Choroid plexus epithelial cell (primary cell): Measurements from ENCODE around the gene WDR90.

Experiments
- DNase-seq: peaks from one replicate; pipeline ENCODE4 v3.0.0-alpha.2; 2010; ENCODE audit warnings: low read depth
- H3K4me3 ChIP-seq: 2 replicates; pipeline ENCODE4 v1.5.1; 2011; ENCODE audit warnings: low read depth, mild to moderate bottlenecking, control low read depth, low read length, moderate library complexity
- TF ChIP-seq, protein P1 (sequence below): conservative IDR thresholded peaks from 2 replicates; pipeline ENCODE4 v1.5.1; 2011; ENCODE audit warnings: low read depth, mild to moderate bottlenecking, control low read depth, inconsistent platforms, low read length, moderate library complexity

Gene WDR90

DNA sequence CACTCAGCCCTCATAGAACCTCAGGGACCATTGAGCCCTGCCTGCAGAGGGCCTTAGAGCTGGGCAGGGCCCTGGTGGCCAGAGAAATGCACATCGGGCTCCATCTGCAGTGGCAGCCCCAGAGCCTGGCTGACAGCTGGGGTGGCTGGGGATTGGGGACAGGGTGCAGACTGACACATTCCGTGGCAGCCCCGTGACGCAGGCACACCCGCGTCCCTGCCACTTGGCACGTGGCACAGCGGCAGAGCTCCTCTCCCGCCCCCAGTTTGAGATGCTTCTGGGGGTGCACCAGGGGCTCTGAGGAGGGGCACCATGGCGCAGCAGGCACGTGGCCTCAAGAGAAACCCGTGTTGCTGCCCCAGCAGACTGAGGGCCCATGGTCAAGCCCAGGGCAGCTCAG is 54.2 kb downstream of the WDR90 start:
- TF ChIP-seq, protein P1, sequence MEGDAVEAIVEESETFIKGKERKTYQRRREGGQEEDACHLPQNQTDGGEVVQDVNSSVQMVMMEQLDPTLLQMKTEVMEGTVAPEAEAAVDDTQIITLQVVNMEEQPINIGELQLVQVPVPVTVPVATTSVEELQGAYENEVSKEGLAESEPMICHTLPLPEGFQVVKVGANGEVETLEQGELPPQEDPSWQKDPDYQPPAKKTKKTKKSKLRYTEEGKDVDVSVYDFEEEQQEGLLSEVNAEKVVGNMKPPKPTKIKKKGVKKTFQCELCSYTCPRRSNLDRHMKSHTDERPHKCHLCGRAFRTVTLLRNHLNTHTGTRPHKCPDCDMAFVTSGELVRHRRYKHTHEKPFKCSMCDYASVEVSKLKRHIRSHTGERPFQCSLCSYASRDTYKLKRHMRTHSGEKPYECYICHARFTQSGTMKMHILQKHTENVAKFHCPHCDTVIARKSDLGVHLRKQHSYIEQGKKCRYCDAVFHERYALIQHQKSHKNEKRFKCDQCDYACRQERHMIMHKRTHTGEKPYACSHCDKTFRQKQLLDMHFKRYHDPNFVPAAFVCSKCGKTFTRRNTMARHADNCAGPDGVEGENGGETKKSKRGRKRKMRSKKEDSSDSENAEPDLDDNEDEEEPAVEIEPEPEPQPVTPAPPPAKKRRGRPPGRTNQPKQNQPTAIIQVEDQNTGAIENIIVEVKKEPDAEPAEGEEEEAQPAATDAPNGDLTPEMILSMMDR, result no peak
- no peak for DNase-seq
- H3K4me3 ChIP-seq, result no peak overlapping the region

DNA sequence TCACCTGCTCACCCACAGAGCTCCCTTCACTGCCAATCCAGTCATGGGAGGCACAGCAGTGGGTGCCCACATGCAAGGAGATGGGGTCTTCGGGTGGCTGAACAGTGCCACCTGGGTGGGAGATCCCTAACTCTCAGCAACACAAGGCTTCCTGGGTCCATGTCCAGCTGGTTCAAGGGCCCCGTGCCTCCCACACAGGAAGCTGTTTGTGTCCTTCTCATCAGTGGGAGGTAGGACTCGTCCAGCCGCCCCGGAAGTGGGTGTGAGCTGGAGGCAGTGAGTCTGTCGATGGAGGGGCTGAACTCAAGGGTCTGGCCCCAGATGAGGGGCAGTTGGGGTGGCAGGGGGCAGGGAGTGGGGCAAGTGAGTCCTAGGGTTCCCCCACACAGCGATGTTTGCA is 54.9 kb downstream of the WDR90 start:
- no peak for DNase-seq
- H3K4me3 ChIP-seq, result no peak overlapping the region
- TF ChIP-seq, protein P1, result no peak

DNA sequence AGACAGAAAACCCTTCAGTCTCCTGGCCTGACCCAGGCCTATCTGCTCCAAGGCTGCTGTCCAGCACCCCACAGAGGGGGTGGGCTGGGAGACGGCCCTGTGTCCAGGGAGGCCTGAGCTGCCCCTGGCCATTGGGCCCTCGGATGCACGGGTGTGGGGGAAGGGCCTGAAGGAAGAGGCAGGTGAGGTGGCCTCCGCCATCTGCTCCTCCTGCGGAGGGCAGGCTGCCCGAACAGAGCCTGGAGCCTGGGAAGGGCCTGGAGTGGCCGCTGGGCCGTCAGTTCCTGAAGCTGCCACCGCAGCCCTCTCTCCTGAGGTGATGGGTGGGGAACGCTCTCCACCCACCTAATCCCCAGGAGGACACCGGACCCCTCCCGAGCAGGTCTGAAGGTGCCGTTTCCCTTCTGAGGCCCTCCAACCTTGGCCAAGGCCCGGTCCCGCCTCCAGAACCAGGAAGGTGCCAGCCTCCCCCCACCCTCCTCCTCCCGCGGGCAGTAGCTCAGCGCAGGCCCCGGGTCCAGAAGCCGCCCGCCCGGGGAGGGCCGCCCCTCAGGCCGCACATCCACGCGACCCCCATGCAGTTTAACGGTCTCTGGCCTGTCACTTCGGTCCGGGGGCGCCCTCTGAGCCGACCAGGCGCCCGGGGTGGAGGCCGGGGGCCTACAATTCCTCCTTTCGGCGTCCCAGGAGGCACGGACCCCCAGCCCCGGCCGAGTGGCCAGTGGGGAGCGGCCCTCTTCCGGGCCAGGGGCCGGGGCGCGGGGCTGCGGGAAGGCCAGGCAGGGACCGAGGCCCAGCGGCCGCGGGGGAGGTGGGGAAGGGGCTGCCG is 55.6 kb downstream of the WDR90 start:
- TF ChIP-seq, protein P1, result no peak
- no peak for DNase-seq
- no peak overlapping the region for H3K4me3 ChIP-seq

DNA sequence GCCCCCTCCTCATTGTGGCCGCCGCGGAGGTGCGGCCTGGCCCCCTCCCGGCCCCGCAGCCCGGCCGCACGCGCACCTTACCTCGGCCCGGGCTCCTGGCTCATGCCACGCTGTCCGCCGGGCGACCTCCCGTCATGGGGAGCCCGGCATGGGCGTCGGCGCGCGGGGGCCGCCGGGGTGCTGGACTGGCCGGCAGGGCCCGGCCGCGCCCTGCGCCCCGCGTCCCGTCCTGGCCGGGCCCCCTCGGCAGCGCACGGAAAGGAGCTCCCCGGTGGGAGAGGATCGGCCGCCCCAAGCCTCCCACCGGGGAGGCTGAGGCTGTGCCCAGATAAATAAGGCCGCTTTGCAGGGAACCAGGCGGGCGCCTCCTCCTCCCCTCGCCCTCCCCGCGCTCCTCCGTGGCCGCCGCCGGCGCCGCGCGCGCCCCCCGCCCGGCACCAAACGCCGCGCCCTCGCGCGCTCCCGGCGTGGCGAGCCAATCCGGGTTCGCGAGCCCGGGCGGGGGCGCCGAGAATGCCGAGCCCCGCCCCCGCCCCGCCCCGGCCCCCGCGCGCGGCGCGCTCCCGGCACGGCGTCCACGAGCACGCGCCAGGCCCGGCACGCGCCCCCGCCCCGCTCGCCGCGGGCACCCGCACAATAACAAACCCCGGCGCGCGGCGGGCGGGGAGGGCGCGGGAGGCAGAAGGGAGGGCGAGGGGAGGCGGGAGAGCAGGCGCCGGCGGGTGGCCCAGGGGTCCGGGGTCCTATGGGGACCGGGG is 56.4 kb downstream of the WDR90 start, which contains the start of gene FBXL16:
Gene FBXL16, minus strand, starts transcription at position 371 of the 758 bp plus-strand sequence. CDS start 8,396 bp downstream, outside the sequence.
- TF ChIP-seq, protein P1, result no peak
- no peak for DNase-seq
- H3K4me3 ChIP-seq, result no peak within 1 kb of the TSS

DNA sequence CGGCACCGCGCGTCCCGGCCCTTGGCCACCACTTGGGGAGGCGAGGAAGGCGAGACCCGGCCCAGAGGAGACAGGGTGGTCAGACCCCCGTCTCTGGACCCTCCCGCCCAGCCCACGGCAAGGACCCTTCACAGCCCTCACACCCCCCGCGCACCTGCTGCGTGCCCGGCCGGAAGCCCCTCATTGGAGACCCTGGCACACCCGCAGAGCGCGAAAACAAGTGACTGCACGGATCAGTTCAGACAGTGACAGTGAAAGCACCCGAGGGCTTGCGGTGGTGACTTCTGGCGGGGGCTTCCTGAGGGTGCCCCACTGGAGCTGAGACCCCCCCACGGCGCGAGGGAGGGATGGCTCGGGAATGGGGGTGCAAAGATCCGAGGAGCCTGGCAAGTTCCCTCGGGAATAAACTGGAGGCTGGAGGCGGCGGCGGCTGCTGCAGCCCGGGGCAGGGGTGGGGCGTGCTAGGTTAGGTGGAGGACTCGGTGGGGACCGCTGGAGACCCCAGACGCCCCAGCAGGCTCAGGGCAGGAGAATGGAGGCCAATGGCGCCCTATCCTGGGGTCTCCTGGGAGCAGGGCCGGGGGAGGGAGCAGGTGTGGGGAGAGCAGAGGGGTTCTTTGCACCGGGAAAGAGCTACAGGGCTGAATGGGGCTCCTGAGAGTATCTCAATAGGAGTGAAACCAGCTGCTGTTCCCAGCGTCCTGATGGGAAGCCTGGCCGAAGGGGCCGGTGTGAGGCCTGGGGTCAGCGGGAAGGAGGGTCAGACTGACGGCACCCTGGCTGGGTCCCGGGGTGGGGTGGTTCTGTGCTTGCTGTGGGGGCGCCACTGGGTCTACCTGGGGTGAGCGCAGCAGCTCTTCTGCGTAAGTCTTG is 57.3 kb downstream of the WDR90 start:
- DNase-seq, result no peak
- TF ChIP-seq, protein P1, result no peak
- H3K4me3 ChIP-seq, result no peak overlapping the region

DNA sequence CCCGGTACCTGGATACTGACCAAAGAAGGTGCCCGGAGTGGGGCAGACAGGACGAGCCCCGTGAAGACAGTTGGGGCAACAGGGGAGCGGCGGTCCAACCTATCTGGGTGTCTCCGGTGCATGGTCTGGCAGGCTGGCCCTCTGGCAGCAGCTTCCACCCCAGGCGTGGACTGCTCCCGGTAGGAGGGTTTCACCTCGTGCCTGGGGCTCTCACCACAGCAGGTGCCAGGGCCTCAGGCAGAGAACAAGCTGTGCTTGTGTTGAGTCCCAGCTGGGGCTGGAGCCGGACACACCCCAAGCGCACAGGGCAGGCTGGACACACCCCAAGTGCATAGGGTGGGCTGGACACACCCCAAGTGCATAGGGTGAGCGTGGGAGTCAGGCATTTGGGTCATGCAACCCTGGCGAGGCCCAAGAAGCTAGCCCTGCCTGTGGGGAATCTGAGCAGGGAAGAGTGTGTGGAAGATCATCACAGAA is 57.9 kb downstream of the WDR90 start:
- no peak overlapping the region for H3K4me3 ChIP-seq
- DNase-seq, result no peak
- TF ChIP-seq, protein P1, result no peak
